ENCODE data around the gene CNOT8. TPM values are rescaled to one million over a fixed set of nuclear protein-coding genes. Genes with fewer than 3 reads are reported as not detected.

CNOT8 gene
- total and polyA plus RNA-seq, 7 donors: 51.6 to 80.6 (median 53.5) TPM

DNA sequence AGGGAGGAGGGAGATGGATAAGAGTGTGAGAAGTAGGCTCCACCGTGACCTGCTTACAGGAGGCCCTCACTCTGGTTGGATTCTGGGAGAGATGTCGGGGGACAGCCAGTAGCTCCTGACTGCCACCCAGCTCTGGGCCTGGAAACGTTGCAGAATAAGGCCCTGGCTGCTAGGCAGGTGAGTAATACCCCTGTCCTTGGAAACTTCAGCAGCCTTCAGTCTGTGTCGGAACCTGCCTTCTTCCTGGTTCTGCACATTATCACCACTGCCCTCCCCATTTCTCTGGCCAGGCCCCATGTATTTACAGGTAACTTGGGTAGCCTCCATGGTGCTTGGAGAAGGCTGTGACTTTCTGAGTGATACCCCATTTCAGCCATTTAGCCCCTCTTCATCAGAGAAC is 34.8 kb upstream of the CNOT8 start:
- no peak for DNase-seq
- H3K27me3 ChIP-seq: no peaks in the 10 kb centered on the region
- H3K27ac ChIP-seq: no peak overlapping the region
- intact Hi-C loops (cut with DNase I): no loop called here
- H3K4me3 ChIP-seq: no peak overlapping the region
- no peak for TF ChIP-seq EP300 (IDR thresholded peaks at IDR 0.05)
- no peaks in the 10 kb centered on the region for H3K9me3 ChIP-seq
- peaks cover 22 to 100% (median 45%) of the 10 kb centered on the region in 4 donors for H3K36me3 ChIP-seq
- peaks cover 0 to 4% (median 1%) of the 10 kb centered on the region in 4 donors for H3K4me1 ChIP-seq
- 90 to 92% methylated on average over 4 of the region's 4 CpGs for WGBS, 2 donors

DNA sequence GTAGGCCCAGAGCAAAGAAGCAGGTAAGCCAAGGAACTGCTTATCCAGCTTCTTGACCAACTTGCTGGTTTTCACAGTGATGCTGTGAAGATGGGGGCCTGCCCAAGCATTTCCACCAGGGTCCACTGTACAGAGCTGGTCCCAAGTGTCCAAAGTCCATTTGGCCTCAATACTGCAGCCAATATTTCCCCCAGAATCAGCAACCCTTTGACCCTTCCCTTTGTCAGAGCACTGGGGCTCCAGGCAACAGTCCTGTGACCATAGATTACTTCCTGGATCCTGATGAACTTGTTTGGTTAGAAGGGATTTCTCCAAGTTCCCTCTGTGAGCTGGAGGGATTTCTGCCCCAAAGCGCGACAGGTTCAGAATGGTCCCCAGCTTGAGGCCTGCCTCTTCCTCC is 34.4 kb upstream of the CNOT8 start:
- intact Hi-C loops (cut with DNase I): no loop called here
- WGBS, 2 donors: 95 to 100% methylated on average over 2 of the region's 2 CpGs
- DNase-seq: no peak
- H3K4me3 ChIP-seq: no peak overlapping the region
- no peaks in the 10 kb centered on the region for H3K4me1 ChIP-seq
- TF ChIP-seq POLR2A (IDR thresholded peaks at IDR 0.05): no peak
- no peak for TF ChIP-seq POLR2AphosphoS5 (IDR thresholded peaks at IDR 0.05)
- TF ChIP-seq, protein P1, sequence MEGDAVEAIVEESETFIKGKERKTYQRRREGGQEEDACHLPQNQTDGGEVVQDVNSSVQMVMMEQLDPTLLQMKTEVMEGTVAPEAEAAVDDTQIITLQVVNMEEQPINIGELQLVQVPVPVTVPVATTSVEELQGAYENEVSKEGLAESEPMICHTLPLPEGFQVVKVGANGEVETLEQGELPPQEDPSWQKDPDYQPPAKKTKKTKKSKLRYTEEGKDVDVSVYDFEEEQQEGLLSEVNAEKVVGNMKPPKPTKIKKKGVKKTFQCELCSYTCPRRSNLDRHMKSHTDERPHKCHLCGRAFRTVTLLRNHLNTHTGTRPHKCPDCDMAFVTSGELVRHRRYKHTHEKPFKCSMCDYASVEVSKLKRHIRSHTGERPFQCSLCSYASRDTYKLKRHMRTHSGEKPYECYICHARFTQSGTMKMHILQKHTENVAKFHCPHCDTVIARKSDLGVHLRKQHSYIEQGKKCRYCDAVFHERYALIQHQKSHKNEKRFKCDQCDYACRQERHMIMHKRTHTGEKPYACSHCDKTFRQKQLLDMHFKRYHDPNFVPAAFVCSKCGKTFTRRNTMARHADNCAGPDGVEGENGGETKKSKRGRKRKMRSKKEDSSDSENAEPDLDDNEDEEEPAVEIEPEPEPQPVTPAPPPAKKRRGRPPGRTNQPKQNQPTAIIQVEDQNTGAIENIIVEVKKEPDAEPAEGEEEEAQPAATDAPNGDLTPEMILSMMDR (IDR thresholded peaks at IDR 0.05): no peak
- no peak for TF ChIP-seq EP300 (IDR thresholded peaks at IDR 0.05)
- H3K9me3 ChIP-seq: no peaks in the 10 kb centered on the region
- no peak overlapping the region for H3K27ac ChIP-seq
- H3K36me3 ChIP-seq: peaks cover 22 to 100% (median 44%) of the 10 kb centered on the region in 4 donors
- H3K27me3 ChIP-seq: no peaks in the 10 kb centered on the region

DNA sequence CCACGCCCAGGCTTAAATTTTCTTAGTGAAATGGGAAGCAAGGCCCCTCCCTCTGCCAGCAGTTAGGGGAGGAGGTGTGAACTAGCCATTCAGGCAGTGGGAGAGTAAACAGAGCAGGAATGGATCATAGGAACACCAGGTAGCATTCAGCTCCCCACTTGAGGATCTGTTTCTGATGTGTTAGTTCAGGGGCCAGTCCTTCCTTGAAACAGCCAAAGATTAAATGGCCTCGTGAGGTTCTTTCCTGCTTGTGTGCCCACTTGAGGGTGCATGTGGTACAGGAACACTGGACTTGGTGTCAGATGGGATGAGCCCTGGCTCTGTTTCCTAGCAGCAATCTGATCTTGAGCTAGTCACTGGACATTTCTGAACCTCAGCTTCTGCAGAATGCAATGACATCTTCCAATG is 29.2 kb upstream of the CNOT8 start:
- 23 to 68% methylated on average over 2 of the region's 2 CpGs for WGBS, 2 donors

DNA sequence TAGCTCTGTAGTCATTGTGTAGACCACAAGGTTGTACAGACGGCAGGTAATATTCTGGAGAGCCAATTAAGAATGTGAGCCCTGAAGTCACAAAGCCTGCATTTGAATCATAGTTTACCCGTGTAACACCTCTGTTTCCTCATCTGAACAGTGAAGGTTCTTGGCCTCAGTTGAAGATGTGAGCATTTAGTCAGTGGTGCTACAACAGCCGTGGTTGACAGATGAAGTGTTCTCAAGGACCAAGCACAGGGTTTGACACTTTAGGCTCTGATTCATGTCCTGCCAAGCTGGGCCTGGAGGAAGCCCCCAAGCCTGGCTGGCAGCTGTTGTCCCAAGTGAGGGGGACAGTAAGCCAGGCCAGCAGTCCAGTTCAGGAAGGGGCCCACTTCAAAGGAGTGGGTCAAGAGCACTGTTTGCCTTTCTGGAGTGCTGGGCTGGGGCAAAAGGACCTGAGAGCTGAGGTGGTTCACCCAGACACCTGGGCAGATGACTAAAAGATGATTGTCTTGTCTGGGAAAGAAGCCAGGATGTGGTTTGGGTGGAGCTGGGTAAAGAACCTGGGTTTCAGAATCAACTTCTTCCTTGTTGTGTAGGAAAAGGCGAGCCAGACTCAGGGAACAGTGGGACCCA is 28.7 kb upstream of the CNOT8 start:
- no peaks in the 10 kb centered on the region for H3K9me3 ChIP-seq
- no peak overlapping the region for H3K27ac ChIP-seq
- intact Hi-C loops (cut with DNase I): no loop called here
- TF ChIP-seq EP300 (IDR thresholded peaks at IDR 0.05) (no peak), POLR2A (IDR thresholded peaks at IDR 0.05) (no peak), POLR2AphosphoS5 (IDR thresholded peaks at IDR 0.05) (no peak)
- TF ChIP-seq, protein P1 (IDR thresholded peaks at IDR 0.05): no peak
- H3K4me3 ChIP-seq: no peak overlapping the region
- H3K27me3 ChIP-seq: no peaks in the 10 kb centered on the region
- peaks cover 0 to 21% (median 9%) of the 10 kb centered on the region in 4 donors for H3K4me1 ChIP-seq
- peaks cover 16 to 71% (median 20%) of the 10 kb centered on the region in 4 donors for H3K36me3 ChIP-seq
- 20 to 57% methylated on average over 4 of the region's 4 CpGs for WGBS, 2 donors
- DNase-seq: peak; percentile 54

More for the DNA sequence above, 29.2 kb upstream of the CNOT8 start:
- peaks cover 16 to 77% (median 23%) of the 10 kb centered on the region in 4 donors for H3K36me3 ChIP-seq
- TF ChIP-seq POLR2AphosphoS5 (IDR thresholded peaks at IDR 0.05): no peak
- TF ChIP-seq POLR2A (IDR thresholded peaks at IDR 0.05): no peak
- TF ChIP-seq, protein P1 (IDR thresholded peaks at IDR 0.05): no peak
- TF ChIP-seq EP300 (IDR thresholded peaks at IDR 0.05): no peak
- no peaks in the 10 kb centered on the region for H3K27me3 ChIP-seq
- DNase-seq: peak; percentile 15
- H3K4me1 ChIP-seq: peaks cover 0 to 16% (median 8%) of the 10 kb centered on the region in 4 donors
- H3K4me3 ChIP-seq: no peak overlapping the region
- H3K9me3 ChIP-seq: no peaks in the 10 kb centered on the region
- no peak overlapping the region for H3K27ac ChIP-seq
- intact Hi-C loops (cut with DNase I): no loop called here

DNA sequence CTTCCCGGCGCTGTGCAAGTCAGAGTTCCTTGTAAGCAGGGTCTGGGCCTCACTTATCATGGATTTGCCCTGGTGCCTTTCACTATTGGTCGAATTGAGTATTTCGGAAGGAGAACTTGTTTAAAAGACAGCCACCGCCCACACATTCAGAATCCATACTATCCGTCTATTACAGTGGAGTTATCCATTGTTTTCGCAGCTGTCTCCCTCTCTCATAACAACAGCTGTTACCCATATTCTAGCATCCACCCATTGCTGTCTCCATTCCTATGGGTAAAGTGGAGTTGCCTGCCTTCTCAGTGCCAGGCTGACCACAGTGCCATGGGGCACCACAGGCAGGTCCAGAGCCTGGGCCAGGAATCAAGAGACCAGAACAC is 28.2 kb upstream of the CNOT8 start:
- 24 to 73% methylated on average over 7 of the region's 7 CpGs for WGBS, 2 donors
- Histone ChIP-seq H3K4me1 (peaks cover 0 to 26% (median 12%) of the 10 kb centered on the region in 4 donors), H3K4me3 (no peak overlapping the region), H3K27ac (peak overlapping the region in 1 of 4 donors; percentile 17), H3K36me3 (peaks cover 16 to 66% (median 20%) of the 10 kb centered on the region in 4 donors), H3K27me3 (no peaks in the 10 kb centered on the region), H3K9me3 (no peaks in the 10 kb centered on the region)
- TF ChIP-seq POLR2A (IDR thresholded peaks at IDR 0.05) (no peak), EP300 (IDR thresholded peaks at IDR 0.05) (no peak), POLR2AphosphoS5 (IDR thresholded peaks at IDR 0.05) (no peak)
- TF ChIP-seq, protein P1 (IDR thresholded peaks at IDR 0.05): no peak
- intact Hi-C loops (cut with DNase I): no loop called here
- peak; percentile 12 for DNase-seq

Data from sigmoid colon (tissue), 7 donors.